Left forelimb (tissue), 1 donor: ENCODE data around the gene FBXL5.
"Not testable (repeated sequence)": the region's sequence is repeated elsewhere in the genome, so short reads cannot be mapped to it uniquely, and the experiment has no call there.

Source experiments
- DNase-seq: peaks from one replicate; pipeline ENCODE4 v3.0.0-alpha.2; 2018; ENCODE audit warnings: low spot score

Gene FBXL5

GRCh38 chr4:15649914-15650545 is 5.1 kb downstream of the FBXL5 start:
- DNase-seq: no peak

- no peak for DNase-seq
Measured at GRCh38 chr4:15648600-15648999, 6.6 kb downstream of the FBXL5 start.

GRCh38 chr4:15638418-15638817 is 16.7 kb downstream of the FBXL5 start:
- DNase-seq: no peak

GRCh38 chr4:15636818-15637217 is 18.3 kb downstream of the FBXL5 start:
- no peak for DNase-seq

GRCh38 chr4:15617407-15617806 is 37.8 kb downstream of the FBXL5 start:
- DNase-seq: not testable (repeated sequence)

- DNase-seq: not testable (repeated sequence)
Measured at GRCh38 chr4:15614891-15615290, 40.3 kb downstream of the FBXL5 start.

GRCh38 chr4:15612136-15612535 is 43.0 kb downstream of the FBXL5 start:
- no peak for DNase-seq

- no peak for DNase-seq
Measured at GRCh38 chr4:15610855-15611254, 44.3 kb downstream of the FBXL5 start.

GRCh38 chr4:15605537-15605936 is 49.6 kb downstream of the FBXL5 start:
- DNase-seq: no peak

- no peak for DNase-seq
Measured at GRCh38 chr4:15601862-15602261, 53.3 kb downstream of the FBXL5 start.

- DNase-seq: no peak
Measured at GRCh38 chr4:15600176-15600575, 55.0 kb downstream of the FBXL5 start.

- DNase-seq: no peak
Measured at GRCh38 chr4:15598644-15599043, 56.5 kb downstream of the FBXL5 start.

GRCh38 chr4:15592799-15593198 is 62.4 kb downstream of the FBXL5 start:
- DNase-seq: no peak

GRCh38 chr4:15587649-15588048 is 67.5 kb downstream of the FBXL5 start:
- DNase-seq: no peak

GRCh38 chr4:15586066-15586465 is 69.1 kb downstream of the FBXL5 start:
- no peak for DNase-seq

GRCh38 chr4:15585331-15585730 is 69.8 kb downstream of the FBXL5 start:
- no peak for DNase-seq

GRCh38 chr4:15584785-15585184 is 70.4 kb downstream of the FBXL5 start:
- no peak for DNase-seq

- DNase-seq: no peak
Measured at GRCh38 chr4:15577508-15577907, 77.6 kb downstream of the FBXL5 start.

- no peak for DNase-seq
Measured at GRCh38 chr4:15575966-15576365, 79.2 kb downstream of the FBXL5 start.

- no peak for DNase-seq
Measured at GRCh38 chr4:15569746-15570145, 85.4 kb downstream of the FBXL5 start.

GRCh38 chr4:15568821-15569220 is 86.3 kb downstream of the FBXL5 start:
- no peak for DNase-seq

- no peak for DNase-seq
Measured at GRCh38 chr4:15563871-15564270, 91.3 kb downstream of the FBXL5 start.

- DNase-seq: no peak
Measured at GRCh38 chr4:15562623-15563022, 92.5 kb downstream of the FBXL5 start.

- no peak for DNase-seq
Measured at GRCh38 chr4:15562114-15562513, 93.0 kb downstream of the FBXL5 start.

GRCh38 chr4:15558561-15558960 is 96.6 kb downstream of the FBXL5 start:
- no peak for DNase-seq
